MCF 10A (cell line): ENCODE results near the gene GJD2. TPM values are rescaled to one million over a fixed set of nuclear protein-coding genes. Genes with fewer than 3 reads are reported as not detected.

ENCODE experiments used
- BruUV-seq: library from RNA; stranded (reverse); fragments of 400-500 nt; replicated peaks from 2 replicates; lab custom pipeline; 2021; lab: Mats Ljungman, UMichigan
- CTCF ChIA-PET: fragments of 300-600 bp; sonication (Branson Sonifier 250); formaldehyde crosslinking; extraction: SDS; loops from one replicate; lab custom pipeline; 2021; ENCODE audit warnings: antibody characterized with exemption, inconsistent platforms; lab: Yijun Ruan, JAX
- POLR2A ChIA-PET: fragments of 300-600, 350-650 bp; sonication (Branson Sonifier 250); formaldehyde crosslinking; extraction: SDS; loops from one replicate; lab custom pipeline; 2020; ENCODE audit warnings: antibody characterized with exemption, inconsistent platforms; lab: Yijun Ruan, JAX
- DNase-seq: peaks from one replicate; pipeline ENCODE4 v3.0.0-alpha.2; 2018; ENCODE audit not compliant: unreplicated experiment
- H3K27ac Mint-ChIP-seq: one replicate; pipeline ENCODE4 v1.8.0; 2022; ENCODE audit warnings: mild to moderate bottlenecking, low read depth, mixed read lengths; ENCODE audit not compliant: unreplicated experiment
- H3K27me3 Mint-ChIP-seq: one replicate; pipeline ENCODE4 v1.8.0; 2022; ENCODE audit warnings: mixed read lengths; ENCODE audit not compliant: insufficient read depth, unreplicated experiment
- H3K36me3 Mint-ChIP-seq: one replicate; pipeline ENCODE4 v1.8.0; 2022; ENCODE audit warnings: mild to moderate bottlenecking, moderate library complexity, mixed read lengths; ENCODE audit not compliant: insufficient read depth, unreplicated experiment
- H3K4me1 Mint-ChIP-seq: one replicate; pipeline ENCODE4 v1.8.0; 2022; ENCODE audit warnings: mixed read lengths; ENCODE audit not compliant: insufficient read depth, unreplicated experiment
- H3K4me3 Mint-ChIP-seq: one replicate; pipeline ENCODE4 v1.8.0; 2022; ENCODE audit warnings: mild to moderate bottlenecking, moderate library complexity, mixed read lengths; ENCODE audit not compliant: unreplicated experiment
- H3K9me3 Mint-ChIP-seq: one replicate; pipeline ENCODE4 v1.8.0; 2022; ENCODE audit warnings: mixed read lengths; ENCODE audit not compliant: unreplicated experiment
- CTCF ChIP-seq: fragments of 200-600 bp; IDR thresholded peaks from one replicate; pipeline ENCODE4 v1.8.0; 2022; ENCODE audit warnings: antibody characterized with exemption, mild to moderate bottlenecking; ENCODE audit not compliant: unreplicated experiment
- intact Hi-C: fragments of 100-400 bp; cut with micrococcal nuclease; formaldehyde crosslinking; loops from 2 replicates; pipeline ENCODE4 v1.14.1; 2022
- total RNA-seq: library from RNA; stranded (reverse); gene quantifications from 2 replicates; pipeline ENCODE4 v1.2.3, GENCODE V29; 2022

Gene GJD2
- total RNA-seq, 1 experiment from 2014 or later, result not detected

- ChIA-PET POLR2A (no interaction called here), CTCF (interaction anchor here (0.6 kb wide), 2 partner anchors 72 to 106 kb away, joined by 4 read pairs; no protein-coding TSS in a partner anchor)
- Mint-ChIP-seq H3K27ac (no peak overlapping the region), H3K9me3 (no peaks in the 10 kb centered on the region), H3K4me1 (peaks cover 23% of the 10 kb centered on the region), H3K27me3 (peaks cover 3% of the 10 kb centered on the region), H3K4me3 (no peak overlapping the region), H3K36me3 (peaks cover 6% of the 10 kb centered on the region)
- TF ChIP-seq CTCF, result no peak
- intact Hi-C loops, result no loop called here
- peak; percentile 47 for DNase-seq
- BruUV-seq, result no TSS peak
These were observed 29.2 kb upstream of the GJD2 start for GRCh38 chr15:34783991-34784390.

DNA sequence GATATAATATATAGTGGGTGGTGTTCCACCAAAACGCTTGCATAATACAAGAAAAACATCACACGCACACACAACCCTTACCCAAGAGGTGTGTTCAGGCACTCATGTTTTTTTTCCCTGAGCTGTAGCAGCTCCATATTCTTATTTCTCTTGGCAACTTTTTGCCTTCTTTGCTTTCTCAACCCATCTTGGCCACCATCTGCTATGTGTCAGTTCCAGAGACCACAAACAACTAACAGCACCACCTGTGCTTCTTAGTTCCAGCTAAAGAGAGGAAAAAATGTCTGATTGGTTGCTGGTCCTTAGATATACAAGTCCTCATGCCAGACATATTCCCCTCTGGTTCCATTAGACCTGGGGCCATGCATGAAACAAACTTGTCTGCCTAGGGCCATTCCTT, 28.6 kb upstream of the GJD2 start:
- Mint-ChIP-seq H3K27ac (no peak overlapping the region), H3K27me3 (no peaks in the 10 kb centered on the region), H3K9me3 (no peaks in the 10 kb centered on the region), H3K36me3 (peaks cover 6% of the 10 kb centered on the region), H3K4me1 (peaks cover 23% of the 10 kb centered on the region), H3K4me3 (no peak overlapping the region)
- BruUV-seq, result no TSS peak
- ChIA-PET POLR2A (no interaction called here), CTCF (interaction anchor here (0.6 to 1.0 kb wide), 3 partner anchors 14 to 106 kb away, joined by 3 to 4 read pairs (median 4); no protein-coding TSS in a partner anchor)
- intact Hi-C loops, result no loop called here
- TF ChIP-seq CTCF, result no peak
- peak; percentile 54 for DNase-seq

DNA sequence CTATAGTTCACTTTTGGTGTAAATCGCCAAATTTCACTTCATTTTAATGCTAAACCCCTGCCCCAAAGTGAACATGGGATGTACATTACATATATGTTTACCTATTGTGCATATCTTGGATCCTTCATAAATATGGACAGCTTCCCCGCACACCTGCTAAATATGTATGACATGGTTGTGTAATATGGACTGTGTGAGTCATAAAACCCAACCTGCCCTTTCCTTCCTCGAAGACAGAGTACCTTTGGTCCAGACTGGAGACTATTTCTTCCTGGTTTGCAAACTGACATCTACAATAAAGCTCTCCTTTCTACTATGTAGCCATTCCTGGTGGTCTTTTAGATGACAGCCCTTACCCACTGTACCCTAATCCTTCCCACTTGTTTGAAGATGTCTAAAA, 28.1 kb upstream of the GJD2 start:
- Mint-ChIP-seq H3K27me3 (no peaks in the 10 kb centered on the region), H3K4me1 (peaks cover 23% of the 10 kb centered on the region), H3K9me3 (no peaks in the 10 kb centered on the region), H3K4me3 (no peak overlapping the region), H3K36me3 (peaks cover 6% of the 10 kb centered on the region), H3K27ac (no peak overlapping the region)
- ChIA-PET CTCF (interaction anchor here (1.0 kb wide), 1 partner anchor 13 kb away, joined by 3 read pairs; no protein-coding TSS in a partner anchor), POLR2A (no interaction called here)
- intact Hi-C loops, result no loop called here
- DNase-seq, result peak; percentile 60
- no TSS peak for BruUV-seq
- TF ChIP-seq CTCF, result no peak

DNA sequence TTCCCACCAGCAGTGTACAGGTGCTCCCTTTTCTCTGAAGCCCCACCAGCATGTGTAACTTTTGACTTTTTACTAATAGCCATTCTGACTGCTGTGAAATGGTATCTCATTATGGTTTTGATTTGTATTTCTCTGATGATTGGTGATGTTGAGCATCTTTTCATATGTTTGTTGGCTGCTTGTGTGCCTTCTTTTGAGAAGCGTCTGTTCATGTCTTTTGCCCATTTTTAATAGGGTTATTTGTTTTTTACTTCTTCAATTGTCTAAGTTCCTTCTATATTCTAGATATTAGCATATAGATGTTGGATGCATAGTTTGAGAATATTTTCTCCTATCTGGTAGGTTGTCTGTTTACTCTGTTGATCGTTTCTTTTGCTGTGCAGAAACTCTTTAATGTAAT, 25.9 kb upstream of the GJD2 start:
- no peaks in the 10 kb centered on the region for H3K27me3 Mint-ChIP-seq
- CTCF ChIA-PET, result no interaction called here

More for the DNA sequence above, 25.9 kb upstream of the GJD2 start:
- no peak for TF ChIP-seq CTCF
- Mint-ChIP-seq H3K9me3 (no peaks in the 10 kb centered on the region), H3K4me3 (no peak overlapping the region), H3K27ac (no peak overlapping the region), H3K4me1 (peaks cover 23% of the 10 kb centered on the region), H3K36me3 (peaks cover 6% of the 10 kb centered on the region)
- BruUV-seq, result no TSS peak
- DNase-seq, result no peak
- POLR2A ChIA-PET, result no interaction called here
- intact Hi-C loops, result no loop called here
